Panc1 (cell line): ENCODE measurements around the gene SGPL1.

Experiments used
- POLR2AphosphoS5 ChIP-seq: IDR thresholded peaks from 2 replicates; pipeline ENCODE4 v1.6.1; 2012; ENCODE audit warnings: mild to moderate bottlenecking, low read depth, low read length, moderate library complexity
- TF ChIP-seq, protein P1 (sequence below): fragments of 450-650 bp; IDR thresholded peaks from 2 replicates; pipeline ENCODE4 v1.5.1; 2017; ENCODE audit warnings: mild to moderate bottlenecking

- TF ChIP-seq, protein P1, sequence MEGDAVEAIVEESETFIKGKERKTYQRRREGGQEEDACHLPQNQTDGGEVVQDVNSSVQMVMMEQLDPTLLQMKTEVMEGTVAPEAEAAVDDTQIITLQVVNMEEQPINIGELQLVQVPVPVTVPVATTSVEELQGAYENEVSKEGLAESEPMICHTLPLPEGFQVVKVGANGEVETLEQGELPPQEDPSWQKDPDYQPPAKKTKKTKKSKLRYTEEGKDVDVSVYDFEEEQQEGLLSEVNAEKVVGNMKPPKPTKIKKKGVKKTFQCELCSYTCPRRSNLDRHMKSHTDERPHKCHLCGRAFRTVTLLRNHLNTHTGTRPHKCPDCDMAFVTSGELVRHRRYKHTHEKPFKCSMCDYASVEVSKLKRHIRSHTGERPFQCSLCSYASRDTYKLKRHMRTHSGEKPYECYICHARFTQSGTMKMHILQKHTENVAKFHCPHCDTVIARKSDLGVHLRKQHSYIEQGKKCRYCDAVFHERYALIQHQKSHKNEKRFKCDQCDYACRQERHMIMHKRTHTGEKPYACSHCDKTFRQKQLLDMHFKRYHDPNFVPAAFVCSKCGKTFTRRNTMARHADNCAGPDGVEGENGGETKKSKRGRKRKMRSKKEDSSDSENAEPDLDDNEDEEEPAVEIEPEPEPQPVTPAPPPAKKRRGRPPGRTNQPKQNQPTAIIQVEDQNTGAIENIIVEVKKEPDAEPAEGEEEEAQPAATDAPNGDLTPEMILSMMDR: no peak
- TF ChIP-seq POLR2AphosphoS5: no peak
Measured at GRCh38 chr10:70928140-70928539, 112.4 kb downstream of the SGPL1 start.
